Measurements from ENCODE around the gene GORASP1.

The GORASP1 gene

GRCh38 chr3:39107388-39108199 is at the start of gene GORASP1, which contains the start of gene TTC21A:
Gene GORASP1, minus strand, starts transcription at chr3:39107627. Its CDS starts 86 bp downstream, at chr3:39107541.
Gene TTC21A, plus strand, starts transcription at chr3:39107680. Its CDS starts 158 bp downstream, at chr3:39107838.
- peak; percentile 95 for DNase-seq (ENCODE audit: low read depth, low spot score)

GRCh38 chr3:39156421-39156820 is 49.0 kb upstream of the GORASP1 start:
- DNase-seq (ENCODE audit: low read depth, low spot score), result no peak

DNA sequence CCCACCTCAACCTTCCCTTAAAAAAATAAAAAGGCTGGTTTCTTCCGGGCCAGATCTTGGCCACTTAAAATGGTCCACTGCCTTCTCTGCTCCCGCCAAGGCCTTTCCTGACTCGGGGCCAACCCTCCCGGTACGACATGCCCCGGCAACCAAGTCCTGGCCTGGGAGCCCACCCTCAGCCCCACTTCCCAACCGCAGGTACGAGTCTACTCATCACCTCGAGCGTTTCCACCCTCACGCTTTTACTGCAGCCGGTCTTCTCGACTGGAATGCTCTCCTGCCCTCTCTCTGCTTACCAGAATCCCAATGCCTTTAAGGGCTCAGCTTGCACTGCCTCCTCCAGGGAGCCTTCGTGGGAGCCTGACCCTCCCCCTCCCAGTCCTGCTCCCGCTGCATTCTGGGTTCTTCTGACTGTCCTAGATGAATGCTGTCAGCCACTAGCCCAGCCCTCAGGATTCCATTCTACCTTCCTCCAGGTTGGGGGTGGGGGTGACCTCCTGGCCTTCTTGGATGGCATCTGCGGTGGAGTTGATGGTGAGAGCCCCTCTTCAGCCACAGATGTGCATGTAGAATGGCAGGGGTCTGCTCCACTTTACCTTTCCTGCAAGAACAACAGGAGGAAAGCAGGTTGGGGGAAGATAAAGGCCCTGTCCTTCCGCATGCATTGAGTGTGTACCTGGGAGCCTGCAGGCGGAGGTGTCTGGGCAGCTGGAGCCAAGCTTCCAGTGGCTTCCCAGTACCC is 47.0 kb upstream of the GORASP1 start:
- no peak for DNase-seq (ENCODE audit: low read depth, low spot score)

- DNase-seq (ENCODE audit: low read depth, low spot score), result no peak
These were observed 46.5 kb upstream of the GORASP1 start for GRCh38 chr3:39153977-39154279.

DNA sequence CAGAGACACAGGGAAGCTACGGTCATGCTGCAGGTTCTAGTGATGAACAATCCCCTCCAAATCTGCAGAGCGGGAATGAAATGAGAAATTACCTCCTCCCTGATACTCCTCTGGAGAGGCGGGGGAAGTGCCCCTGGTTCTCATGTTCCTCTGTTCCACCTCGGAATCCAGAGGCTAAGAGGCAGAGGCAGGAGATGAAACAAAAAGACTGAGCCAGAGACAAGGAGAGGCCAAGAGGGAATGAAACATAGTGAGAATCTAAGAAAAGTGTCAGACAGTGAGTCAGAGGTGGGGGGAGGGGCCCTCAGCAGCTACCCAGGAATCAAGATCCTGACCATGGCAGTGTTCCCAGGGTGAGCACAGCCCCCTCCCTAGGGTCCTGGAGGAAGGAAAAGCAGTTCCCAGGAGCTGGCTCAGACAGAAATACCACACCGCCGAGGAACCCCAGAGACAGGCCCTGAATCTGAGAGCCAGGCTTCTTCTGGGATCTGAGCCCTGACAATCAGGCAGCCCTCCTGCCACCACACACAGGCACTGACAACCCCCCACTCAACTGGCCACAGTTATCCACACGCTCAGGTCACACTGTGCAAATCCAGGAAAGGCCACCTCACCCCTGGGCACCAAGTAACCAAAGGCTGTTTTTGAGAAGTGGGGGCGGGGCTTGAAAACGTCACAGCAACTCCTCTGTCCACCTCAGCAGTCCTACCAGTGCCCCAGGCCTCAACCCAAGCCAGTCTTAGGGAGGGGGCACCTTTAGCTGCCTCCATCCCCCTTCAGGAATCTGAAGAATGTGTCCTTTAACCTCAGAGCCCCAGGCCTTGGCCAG is 43.6 kb upstream of the GORASP1 start:
- peak; percentile 99 for DNase-seq (ENCODE audit: low read depth, low spot score)

GRCh38 chr3:39150148-39150802 is 42.8 kb upstream of the GORASP1 start:
- no peak for DNase-seq (ENCODE audit: low read depth, low spot score)

DNA sequence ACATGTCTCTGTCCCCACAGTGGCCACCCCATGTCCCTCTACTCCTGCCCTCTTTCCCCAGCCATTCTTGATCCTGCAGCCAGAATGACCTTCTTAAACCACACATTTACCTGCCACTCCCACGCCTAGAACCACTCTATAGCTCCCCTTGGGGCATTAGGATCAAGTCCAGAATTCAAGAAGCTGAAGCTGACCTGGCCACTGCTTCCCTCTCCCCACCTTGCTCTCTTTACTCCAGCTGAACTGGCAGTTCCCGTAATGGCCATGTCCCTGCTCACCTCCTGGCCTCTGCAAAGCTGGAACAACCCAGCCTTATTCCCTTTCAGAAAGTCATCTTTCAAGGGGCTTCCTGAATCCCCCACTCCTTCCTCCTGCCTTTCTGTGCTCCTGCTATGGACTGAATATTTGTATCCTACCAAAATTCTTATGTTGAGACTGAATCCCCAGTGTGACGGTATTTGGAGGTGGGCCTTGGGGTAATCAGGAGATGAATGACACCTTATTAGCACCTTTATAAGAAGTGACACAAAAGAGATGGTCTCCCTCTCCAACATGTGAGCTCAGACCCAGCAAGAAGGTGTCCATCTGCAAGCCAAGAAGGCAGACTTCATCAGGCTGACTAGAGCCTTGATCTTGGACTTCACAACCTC is 42.2 kb upstream of the GORASP1 start:
- no peak for DNase-seq (ENCODE audit: low read depth, low spot score)

DNA sequence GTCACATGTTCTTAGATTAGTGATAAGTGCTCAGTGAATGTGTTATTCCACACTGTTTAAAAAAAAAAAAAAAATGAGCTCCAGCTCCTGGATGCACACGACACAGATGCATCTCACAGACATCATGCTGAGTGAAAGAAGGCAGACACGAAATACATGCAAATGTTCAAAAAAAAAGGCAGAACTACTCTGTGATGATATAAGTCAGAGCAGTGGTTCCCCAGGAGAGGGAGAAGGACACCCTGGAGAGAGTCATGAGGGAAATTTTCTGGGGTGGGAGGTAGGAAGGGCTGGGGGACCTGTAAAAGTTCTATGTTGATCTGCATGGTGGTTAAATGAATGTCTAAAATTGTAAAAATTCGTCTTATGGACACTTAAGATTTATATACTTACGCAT is 41.6 kb upstream of the GORASP1 start:
- DNase-seq (ENCODE audit: low read depth, low spot score), result no peak

GRCh38 chr3:39148435-39149058 is 41.1 kb upstream of the GORASP1 start:
- no peak for DNase-seq (ENCODE audit: low read depth, low spot score)

GRCh38 chr3:39147711-39148434 is 40.4 kb upstream of the GORASP1 start:
- no peak for DNase-seq (ENCODE audit: low read depth, low spot score)

GRCh38 chr3:39146611-39147591 is 39.5 kb upstream of the GORASP1 start:
- DNase-seq (ENCODE audit: low read depth, low spot score), result peak; percentile 96

- DNase-seq (ENCODE audit: low read depth, low spot score), result no peak
These were observed 38.7 kb upstream of the GORASP1 start for GRCh38 chr3:39146083-39146501.

DNA sequence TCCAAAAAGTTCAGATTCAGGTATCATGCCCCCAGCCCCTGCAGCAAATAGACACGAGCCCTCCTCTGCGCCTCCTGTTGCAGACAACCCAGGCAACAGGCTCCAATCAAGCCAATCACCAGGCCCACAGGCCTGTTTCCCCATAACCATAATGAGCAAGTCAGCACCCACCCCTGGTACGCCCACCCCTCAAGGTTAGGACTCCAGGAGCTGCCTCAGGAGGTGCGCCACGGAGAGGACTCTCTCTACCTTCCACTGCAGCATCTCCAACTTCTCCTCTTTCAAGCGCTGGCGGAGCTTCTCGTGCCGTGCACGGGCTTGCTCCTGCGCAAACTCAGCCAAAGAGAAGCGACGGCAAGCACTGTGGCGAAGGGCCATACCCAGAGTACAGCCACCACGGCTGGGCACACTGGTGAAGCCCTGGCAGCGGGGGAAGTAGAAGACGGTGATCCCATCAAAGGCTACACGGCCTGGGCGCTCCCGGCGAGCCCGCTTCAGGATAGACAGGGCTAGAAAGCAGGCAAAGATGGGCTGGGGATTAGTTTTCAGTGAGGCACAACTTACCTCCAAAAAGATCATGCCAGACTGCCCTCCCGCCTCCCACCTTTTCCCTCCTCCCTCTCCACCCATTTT is 37.4 kb upstream of the GORASP1 start:
- DNase-seq (ENCODE audit: low read depth, low spot score), result no peak

- DNase-seq (ENCODE audit: low read depth, low spot score), result no peak
These were observed 36.8 kb upstream of the GORASP1 start for GRCh38 chr3:39144095-39144747.

GRCh38 chr3:39143051-39143885 is 35.8 kb upstream of the GORASP1 start:
- DNase-seq (ENCODE audit: low read depth, low spot score), result no peak

DNA sequence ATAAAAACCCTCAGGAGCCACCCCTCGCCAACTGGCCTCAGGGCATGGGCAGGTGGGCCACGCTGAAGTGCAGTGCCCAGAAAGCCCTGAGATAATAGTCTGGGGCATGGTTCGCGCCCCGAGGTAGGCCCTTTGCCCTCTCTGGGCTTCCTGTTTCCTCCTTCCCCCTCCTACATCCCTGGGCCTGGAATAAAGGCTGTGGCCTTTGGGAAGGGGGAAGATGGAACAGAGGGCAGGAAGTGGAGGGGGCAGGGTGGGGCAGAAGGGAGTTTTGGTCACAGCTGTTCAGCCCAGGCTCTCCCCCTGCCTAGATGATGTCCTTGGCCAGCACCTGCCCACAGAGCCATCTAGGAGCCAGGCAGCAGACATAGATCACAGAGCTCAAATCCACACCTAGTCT is 34.6 kb upstream of the GORASP1 start:
- no peak for DNase-seq (ENCODE audit: low read depth, low spot score)

Data from astrocyte of the hippocampus (primary cell).